ENCODE results near the gene CCDC159.

- no peak for TF ChIP-seq CTCF (IDR thresholded peaks at IDR 0.05)
- no peak for TF ChIP-seq POLR2A (IDR thresholded peaks at IDR 0.05)
These were observed 1.1 kb upstream of the CCDC159 start for GRCh38 chr19:11345122-11345803.

Measured in testis (tissue), 2 donors.